Endothelial cell of umbilical vein (primary cell): ENCODE data around the gene KIAA1755. TPM values are rescaled to one million over a fixed set of nuclear protein-coding genes. Genes with fewer than 3 reads are reported as not detected.

Experiments used
- BruUV-seq: library from RNA; stranded (reverse); fragments of 400-500 nt; replicated peaks from 2 replicates; lab custom pipeline; 2021; lab: Mats Ljungman, UMichigan
- CTCF ChIA-PET: fragments of 300-600, 350-600 bp; sonication (Branson Sonifier 250); formaldehyde crosslinking; loops from one replicate; lab custom pipeline; 2021; ENCODE audit warnings: antibody characterized with exemption, inconsistent platforms; lab: Charles Lee
- POLR2A ChIA-PET: fragments of 300-600, 350-600 bp; sonication (Branson Sonifier 250); formaldehyde crosslinking; loops from one replicate; lab custom pipeline; 2021; ENCODE audit warnings: antibody characterized with exemption, inconsistent platforms; lab: Charles Lee
- DNase-seq: peaks from one replicate; pipeline ENCODE4 v3.0.0-alpha.2; 2011; ENCODE audit warnings: low read depth, low spot score
- FAIRE-seq: peaks from 2 replicates; lab custom pipeline; 2011; peaks lifted over from hg19 to GRCh38; lab: Jason Lieb, UNC
- H2AFZ ChIP-seq: 2 replicates; pipeline ENCODE4 v1.6.0; 2012; ENCODE audit warnings: low read depth, low read length, control low read depth, inconsistent platforms
- H3K27ac ChIP-seq: 2 replicates; pipeline ENCODE4 v1.5.1; 2011; ENCODE audit warnings: low read depth, mild to moderate bottlenecking, control low read depth, low read length, moderate library complexity; ENCODE audit not compliant: insufficient read depth
- H3K27me3 ChIP-seq, 2 experiments: 2 replicates each; pipeline versions ENCODE4 v1.6.0 to v1.6.1; 2011; ENCODE audit warnings: low read length in 2 of 2, mixed read lengths in 1 of 2; ENCODE audit not compliant: control insufficient read depth in 2 of 2, insufficient read depth in 2 of 2
- H3K36me3 ChIP-seq, 2 experiments: 2 replicates in 1 of 2; 3 replicates in 1 of 2; pipeline ENCODE4 v1.5.1; 2011; ENCODE audit warnings: low read length in 2 of 2, mild to moderate bottlenecking in 1 of 2, moderate library complexity in 1 of 2; ENCODE audit not compliant: control insufficient read depth in 2 of 2, insufficient read depth in 2 of 2; ENCODE audit errors: extremely low read depth in 1 of 2
- H3K4me1 ChIP-seq: 3 replicates; pipeline ENCODE4 v1.5.1; 2011; ENCODE audit warnings: mild to moderate bottlenecking, low read length; ENCODE audit not compliant: control insufficient read depth, insufficient read depth; ENCODE audit errors: extremely low read depth
- H3K4me2 ChIP-seq: 2 replicates; pipeline ENCODE4 v1.6.1; 2011; ENCODE audit warnings: low read length, control low read depth, mixed read lengths; ENCODE audit not compliant: insufficient read depth
- H3K4me3 ChIP-seq, 3 experiments: fragments of 200-600 bp in 1 of 3; sonication (generic), shearing (Covaris generic) in 1 of 3; replicated peaks in 1 of 3; 2 replicates each; pipeline ENCODE4 v1.5.1; 2011 to 2016; ENCODE audit warnings: control low read depth in 3 of 3, low read length in 3 of 3, mild to moderate bottlenecking in 2 of 3, inconsistent platforms in 1 of 3, low read depth in 1 of 3, moderate library complexity in 1 of 3; ENCODE audit not compliant: insufficient read depth in 1 of 3
- H3K79me2 ChIP-seq: 2 replicates; pipeline ENCODE4 v1.6.0; 2012; ENCODE audit warnings: low read length, inconsistent platforms; ENCODE audit not compliant: control insufficient read depth, insufficient read depth
- H3K9ac ChIP-seq: replicated peaks from 2 replicates; pipeline ENCODE3; 2011; ENCODE audit warnings: low read length, control low read depth; ENCODE audit not compliant: insufficient read depth; ENCODE audit errors: extremely low read depth
- H3K9me1 ChIP-seq: replicated peaks from 3 replicates; pipeline ENCODE4 v1.6.0; 2011; ENCODE audit warnings: mild to moderate bottlenecking, low read length; ENCODE audit not compliant: control insufficient read depth, insufficient read depth; ENCODE audit errors: extremely low read depth
- H3K9me3 ChIP-seq: replicated peaks from 2 replicates; pipeline ENCODE4 v1.5.1; 2012; ENCODE audit warnings: low read length, inconsistent platforms; ENCODE audit not compliant: control insufficient read depth, insufficient read depth
- H4K20me1 ChIP-seq: replicated peaks from 2 replicates; pipeline ENCODE3; 2011; ENCODE audit warnings: mild to moderate bottlenecking, low read length; ENCODE audit not compliant: control insufficient read depth, insufficient read depth; ENCODE audit errors: extremely low read depth
- CTCF ChIP-seq, 2 donors: IDR thresholded peaks; 1 replicate in 1 of 2; 2 replicates in 1 of 2; pipeline ENCODE4 v1.5.1; 2011; ENCODE audit warnings: low read length in 2 of 2, mild to moderate bottlenecking in 2 of 2, moderate library complexity in 2 of 2, control low read depth in 1 of 2, inconsistent platforms in 1 of 2, low read depth in 1 of 2; ENCODE audit not compliant: insufficient read depth in 1 of 2; ENCODE audit errors: extremely low read depth in 1 of 2
- EZH2 ChIP-seq: IDR thresholded peaks from 2 replicates; pipeline ENCODE4 v1.6.1; 2012; ENCODE audit warnings: borderline replicate concordance, low read depth, mild to moderate bottlenecking, moderate library complexity, low read length, inconsistent platforms; ENCODE audit not compliant: severe bottlenecking
- FOS ChIP-seq: IDR thresholded peaks from 2 replicates; pipeline ENCODE4 v1.6.1; 2011; ENCODE audit warnings: mild to moderate bottlenecking, low read length, moderate library complexity, borderline replicate concordance; ENCODE audit not compliant: insufficient read depth
- GATA2 ChIP-seq: IDR thresholded peaks from 2 replicates; pipeline ENCODE4 v1.7.0; 2011; ENCODE audit warnings: low read depth, mild to moderate bottlenecking, moderate library complexity, mixed read lengths, low read length; ENCODE audit not compliant: insufficient read length, insufficient read depth
- JUN ChIP-seq: IDR thresholded peaks from 2 replicates; pipeline ENCODE4 v1.6.1; 2011; ENCODE audit warnings: borderline replicate concordance, low read depth; ENCODE audit not compliant: insufficient read length, insufficient read depth
- MAX ChIP-seq: IDR thresholded peaks from 2 replicates; pipeline ENCODE4 v1.6.1; 2011; ENCODE audit not compliant: insufficient read depth, insufficient read length
- MYC ChIP-seq: IDR thresholded peaks from one replicate; pipeline ENCODE4 v1.6.1; 2011; ENCODE audit warnings: mild to moderate bottlenecking, low read depth, low read length
- POLR2A ChIP-seq: IDR thresholded peaks from 2 replicates; pipeline ENCODE4 v1.6.1; 2012; ENCODE audit warnings: low read depth, mild to moderate bottlenecking, control low read depth, low read length
- POLR2AphosphoS5 ChIP-seq: IDR thresholded peaks from 2 replicates; pipeline ENCODE4 v1.6.1; 2012; ENCODE audit warnings: low read depth, mild to moderate bottlenecking, control low read depth, low read length, moderate library complexity; ENCODE audit not compliant: insufficient read depth
- dilution Hi-C: fragments of 300-500 bp; cut with MboI; formaldehyde crosslinking; loops from one replicate; pipeline ENCODE4 v1.15.0; 2019; ENCODE audit warnings: low sequenced_read_pairs; ENCODE audit not compliant: extremely low pct_ligation_motif_present
- intact Hi-C: fragments of 100-400 bp; cut with micrococcal nuclease; formaldehyde crosslinking; loops from one replicate; pipeline ENCODE4 v1.10.0; 2022
- polyA plus RNA-seq, 4 experiments: library from polyadenylated mRNA; depleted of rRNA in 3 of 4; stranded (reverse) in 3 of 4; unstranded in 1 of 4; fragments of >200 nt; gene quantifications; 2 replicates each; pipeline versions ENCODE4 v1.2.1 to v1.2.3, GENCODE V29; 2011 to 2012; ENCODE audit warnings: missing spikeins in 1 of 4
- total RNA-seq: library from RNA; stranded (reverse); gene quantifications from 2 replicates; pipeline ENCODE4 v1.2.3, GENCODE V29; 2021

The KIAA1755 gene
- total and polyA plus RNA-seq, 2 donors (not counting 3 experiments of a cell fraction or from before 2014, with no cell fraction given), result 0.36 to 0.51 TPM

GRCh38 chr20:38271608-38272120, 11.1 kb upstream of the KIAA1755 start:
- no TSS peak for BruUV-seq

More at GRCh38 chr20:38271608-38272120, 11.1 kb upstream of the KIAA1755 start:
- dilution Hi-C loops, result no loop called here
- POLR2A ChIA-PET, result no interaction called here
- no peak overlapping the region for H3K4me3 ChIP-seq
- intact Hi-C loops, result no loop called here
- no peak overlapping the region for H3K9ac ChIP-seq
- H3K4me2 ChIP-seq, result peak overlapping the region; percentile 3
- TF ChIP-seq MAX (no peak), CTCF (IDR thresholded peaks at IDR 0.05; ENCODE audit: extremely low read depth in 1 of 2, insufficient read depth in 1 of 2, low read depth in 1 of 2, low read length in 2 of 2) (no peak), EZH2 (no peak), POLR2A (no peak), POLR2AphosphoS5 (no peak), MYC (no peak), JUN (no peak), GATA2 (no peak), FOS (no peak)
- H3K27ac ChIP-seq, result peak overlapping the region; percentile 10
- H3K9me1 ChIP-seq, result no peaks in the 10 kb centered on the region
- H3K4me1 ChIP-seq, result peaks cover 48% of the 10 kb centered on the region
- H3K36me3 ChIP-seq, result no peaks in the 10 kb centered on the region
- no peaks in the 10 kb centered on the region for H4K20me1 ChIP-seq
- DNase-seq, result no peak
- H3K79me2 ChIP-seq, result no peaks in the 10 kb centered on the region
- no peak for FAIRE-seq
- H2AFZ ChIP-seq, result peak overlapping the region; percentile 30
- no peaks in the 10 kb centered on the region for H3K9me3 ChIP-seq
- H3K27me3 ChIP-seq, result no peaks in the 10 kb centered on the region
- CTCF ChIA-PET, result interaction anchor here (1.5 kb wide), 1 partner anchor 40 kb away, joined by 5 read pairs; no protein-coding TSS in a partner anchor
